NCI-H146 treated with DMSO at 0.1 percent for 48 hours (cell line): ENCODE measurements around the gene FOLR2.
"Not testable (repeated sequence)": the region's sequence is repeated elsewhere in the genome, so short reads cannot be mapped to it uniquely, and the experiment has no call there.

Source experiments
- DNase-seq: peaks from one replicate; lab custom pipeline; 2025; ENCODE audit not compliant: unreplicated experiment; lab: John Stamatoyannopoulos, UW

The FOLR2 gene

GRCh38 chr11:72266960-72267359, 50.4 kb downstream of the FOLR2 start:
- not testable (repeated sequence) for DNase-seq

GRCh38 chr11:72267956-72268617, 51.5 kb downstream of the FOLR2 start:
- no peak for DNase-seq
